Measurements from ENCODE around the gene MOGAT3.

The MOGAT3 gene

DNA sequence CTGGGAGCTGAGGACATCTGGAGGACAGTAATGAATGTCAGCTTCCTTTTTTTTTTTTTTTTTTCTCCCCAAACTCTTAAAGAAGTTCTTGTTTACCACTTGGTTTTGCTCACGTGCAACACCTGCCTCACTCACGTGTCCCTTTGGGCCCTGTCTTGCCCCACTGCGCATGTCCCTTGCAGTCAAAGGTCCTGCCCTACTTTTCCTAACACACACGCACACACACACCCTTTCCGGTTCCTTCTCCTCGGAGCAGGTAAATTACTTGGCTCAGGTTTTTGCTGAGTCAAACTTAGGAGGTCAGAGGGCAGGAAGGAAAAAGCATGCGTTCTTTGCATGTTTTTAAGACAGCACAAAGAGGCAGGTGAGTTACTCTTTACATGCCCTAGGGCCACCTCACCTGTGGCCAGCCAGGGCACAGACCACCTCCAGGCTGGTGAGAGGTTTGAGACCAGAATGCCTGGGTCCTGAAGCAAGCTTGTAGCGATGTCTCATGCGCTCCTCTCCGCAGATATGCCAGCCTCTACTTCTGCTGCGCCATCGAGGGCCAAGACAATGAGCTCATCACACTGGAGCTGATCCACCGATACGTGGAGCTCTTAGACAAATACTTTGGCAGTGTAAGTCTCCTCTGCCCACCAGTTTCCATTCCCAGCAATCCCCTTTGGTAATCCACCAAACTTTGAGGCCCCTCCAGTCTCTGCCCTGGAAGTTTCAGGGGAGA, 43.8 kb downstream of the MOGAT3 start:
- no peak for DNase-seq

DNA sequence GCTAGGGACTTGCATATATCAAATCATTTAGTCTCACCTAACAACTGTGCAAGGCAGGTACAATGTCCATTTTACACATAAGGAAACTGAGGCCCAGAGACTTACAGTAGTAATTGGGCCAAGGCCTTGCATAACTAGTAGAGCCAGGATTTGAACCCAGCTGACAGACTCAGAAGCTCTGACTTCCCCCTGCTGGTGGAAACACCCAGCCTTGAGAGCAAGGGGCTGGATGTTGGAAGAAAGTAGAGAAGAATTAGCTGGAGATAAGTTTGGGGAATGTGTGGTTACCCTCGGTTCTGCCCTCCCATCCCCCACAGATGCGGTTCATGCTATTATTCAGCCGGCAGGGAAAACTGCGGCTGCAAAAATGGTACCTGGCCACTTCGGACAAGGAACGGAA, 44.6 kb downstream of the MOGAT3 start:
- DNase-seq, result no peak

DNA sequence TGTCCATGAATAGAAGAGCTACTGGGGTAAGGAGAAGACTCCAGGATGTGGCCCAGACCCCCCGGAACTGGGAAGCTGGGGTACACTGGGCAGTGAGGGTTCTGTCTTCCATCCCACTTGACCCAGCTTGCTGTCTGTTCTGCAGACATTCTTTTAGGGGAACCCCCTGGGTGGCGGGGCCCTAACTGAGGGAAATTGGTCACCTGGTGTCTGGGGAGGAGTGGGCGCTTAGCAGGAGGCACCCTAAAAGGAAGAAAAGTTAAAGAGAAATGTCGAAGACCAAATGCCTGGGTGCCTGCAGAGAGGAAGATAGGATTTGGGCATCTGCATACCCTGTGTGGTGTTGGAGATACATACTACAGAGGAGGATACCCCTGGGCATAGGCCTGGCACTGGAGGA, 45.5 kb downstream of the MOGAT3 start:
- no peak for DNase-seq

DNA sequence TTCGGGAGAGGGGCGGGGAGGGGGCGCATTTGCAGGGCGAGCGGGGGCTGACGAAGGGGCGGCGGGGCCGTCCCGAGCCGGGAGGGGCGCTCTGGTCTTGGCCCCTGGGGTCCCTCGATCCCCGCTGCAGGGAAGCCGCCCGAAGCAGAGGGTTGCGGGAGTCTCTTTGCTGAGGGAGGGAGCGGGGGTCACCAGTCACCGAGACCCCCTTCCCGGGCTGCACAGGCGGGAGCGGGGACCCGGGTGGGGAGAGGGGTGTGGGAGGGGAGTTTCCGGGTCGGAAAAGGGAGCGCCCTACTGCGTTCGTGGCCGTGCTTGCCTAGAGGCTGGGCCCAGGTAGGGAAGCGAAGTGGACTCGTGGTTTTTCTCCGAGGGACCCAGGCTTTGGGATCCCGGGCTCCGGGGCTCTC, 46.1 kb downstream of the MOGAT3 start:
- no peak for DNase-seq

DNA sequence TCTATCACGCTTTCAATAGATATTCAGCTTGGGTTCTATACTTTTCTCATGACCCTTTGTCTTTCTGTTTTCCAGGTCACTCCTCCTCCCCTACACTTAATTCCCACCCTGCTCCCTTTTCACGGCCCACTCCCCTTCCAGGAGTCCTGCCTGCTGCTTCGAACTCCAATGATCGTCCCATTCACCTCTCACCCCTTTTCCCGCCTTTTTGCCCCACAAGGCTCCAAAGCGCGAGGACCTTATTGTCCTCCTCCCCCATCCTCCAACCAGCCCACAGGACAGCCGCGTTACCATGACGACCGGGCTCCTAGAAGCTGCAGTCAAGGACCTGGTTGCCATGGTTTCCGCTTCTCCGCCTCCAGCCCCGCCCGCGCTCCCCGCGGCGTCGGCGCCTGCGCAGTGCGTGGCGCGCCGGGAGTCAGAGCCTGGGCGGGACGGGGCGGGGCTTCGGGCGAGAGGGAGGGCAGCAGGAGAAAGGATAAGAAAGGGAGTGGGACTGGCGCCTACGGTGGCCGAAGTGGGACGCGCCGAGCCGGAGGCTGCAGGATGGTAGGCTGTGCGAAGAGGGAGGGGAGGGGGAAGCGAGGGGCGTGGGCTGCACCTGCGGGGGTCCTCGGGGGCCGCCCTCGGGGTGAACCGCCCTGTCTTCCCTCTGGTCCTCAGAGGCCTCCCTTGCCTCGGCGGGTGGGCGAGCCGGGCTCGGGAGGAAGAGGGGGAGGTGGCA, 46.7 kb downstream of the MOGAT3 start, which contains the start of gene AP1S1:
Gene AP1S1, plus strand, starts transcription at position 508 of the 724 bp plus-strand sequence. Its CDS starts 39 bp downstream, at position 547.
- DNase-seq, result peak; percentile 72 to 76

DNA sequence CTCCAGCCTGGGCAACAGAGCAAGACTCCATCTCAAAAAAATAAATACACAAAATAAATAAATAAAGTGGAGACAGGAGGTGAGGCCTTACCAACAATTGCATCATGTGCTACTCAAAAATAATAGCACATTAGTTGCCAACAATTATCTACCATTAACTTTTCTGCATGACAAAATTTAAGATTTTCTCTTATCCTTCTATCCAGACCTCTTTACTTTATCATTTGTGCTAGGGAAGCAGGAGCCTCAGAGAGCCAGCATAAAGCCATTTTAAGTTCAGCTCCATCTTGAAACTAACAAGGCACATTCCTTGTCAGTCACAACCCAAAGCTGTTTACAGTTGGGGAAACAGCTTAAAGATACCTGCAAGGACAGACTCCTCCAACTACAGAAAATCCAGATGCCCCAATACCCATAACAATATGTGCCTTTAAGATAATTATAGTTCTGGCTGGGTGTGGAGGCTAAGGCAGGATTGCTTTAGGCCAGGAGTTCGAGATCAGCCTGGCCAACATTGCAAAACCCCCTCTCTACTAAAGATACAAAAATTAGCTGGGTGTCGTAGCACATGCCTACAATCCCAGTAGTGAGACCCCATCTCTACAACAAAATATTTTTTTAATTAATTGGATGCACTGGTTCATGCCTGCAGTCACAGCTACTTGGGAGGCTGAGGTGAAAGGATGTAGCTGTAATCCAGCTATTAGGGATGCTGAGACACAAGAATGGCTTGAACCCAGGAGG, 48.8 kb downstream of the MOGAT3 start:
- no peak for DNase-seq
